Activated naive CD4-positive, alpha-beta T cell treated with anti-CD3 and anti-CD28 coated beads, Interleukin-2, amount 50 U/mL, for 72 hours (primary cell): ENCODE measurements around the gene SERPINA9. TPM values are rescaled to one million over a fixed set of nuclear protein-coding genes. Genes with fewer than 3 reads are reported as not detected.
A peak's percentile ranks its signal among the peaks of the same experiment; 100 is the strongest.
"Not testable (repeated sequence)": the region's sequence is repeated elsewhere in the genome, so short reads cannot be mapped to it uniquely, and the experiment has no call there.

Experiments used
- ATAC-seq, 2 donors: fragments of 150-1000 bp; cut with Tn5 transposase; 2 replicates each; pipeline ENCODE4 v1.10.0; 2021; ENCODE audit warnings: mild to moderate bottlenecking in 2 of 2, moderate library complexity in 2 of 2
- DNase-seq, 2 donors: peaks; one replicate each; pipeline ENCODE4 v3.0.0; 2021 to 2022; ENCODE audit warnings: low spot score in 2 of 2
- H3K27ac Mint-ChIP-seq, 2 donors: one replicate each; pipeline ENCODE4 v1.8.0; 2022; ENCODE audit warnings: mild to moderate bottlenecking in 2 of 2, mixed read lengths in 2 of 2
- H3K36me3 Mint-ChIP-seq, 2 donors: one replicate each; pipeline ENCODE4 v1.8.0; 2022; ENCODE audit warnings: mixed read lengths in 2 of 2
- H3K9me3 Mint-ChIP-seq, 2 donors: one replicate each; pipeline ENCODE4 v1.8.0; 2022; ENCODE audit warnings: mixed read lengths in 2 of 2
- total RNA-seq, 2 donors: library from RNA; stranded (reverse); gene quantifications; one replicate each; pipeline ENCODE4 v1.2.3, GENCODE V29; 2022

Gene SERPINA9
- total RNA-seq, 2 donors from 2014 or later, result not detected

GRCh38 chr14:94498215-94498614 is 22.2 kb upstream of the SERPINA9 start:
- ATAC-seq, result no peak
- Mint-ChIP-seq H3K9me3 (no peaks in the 10 kb centered on the region), H3K36me3 (no peaks in the 10 kb centered on the region), H3K27ac (no peak overlapping the region)
- no peak for DNase-seq

- ATAC-seq, result no peak
- DNase-seq, result no peak
- H3K27ac Mint-ChIP-seq, result no peak overlapping the region
- no peaks in the 10 kb centered on the region for H3K36me3 Mint-ChIP-seq
- H3K9me3 Mint-ChIP-seq, result no peaks in the 10 kb centered on the region
These were observed 18.1 kb upstream of the SERPINA9 start for GRCh38 chr14:94494085-94494484.

- no peak for ATAC-seq
- H3K36me3 Mint-ChIP-seq, result no peaks in the 10 kb centered on the region
- H3K27ac Mint-ChIP-seq, result no peak overlapping the region
- H3K9me3 Mint-ChIP-seq, result no peaks in the 10 kb centered on the region
- no peak for DNase-seq
These were observed 15.5 kb upstream of the SERPINA9 start for GRCh38 chr14:94491511-94491910.

- H3K27ac Mint-ChIP-seq, result no peak overlapping the region
- no peaks in the 10 kb centered on the region for H3K36me3 Mint-ChIP-seq
- H3K9me3 Mint-ChIP-seq, result no peaks in the 10 kb centered on the region
- DNase-seq (no peak), ATAC-seq (no peak)
These were observed 13.3 kb upstream of the SERPINA9 start for GRCh38 chr14:94489336-94489735.

GRCh38 chr14:94486883-94487282 is 10.9 kb upstream of the SERPINA9 start:
- DNase-seq (no peak), ATAC-seq (no peak)
- no peaks in the 10 kb centered on the region for H3K36me3 Mint-ChIP-seq
- no peak overlapping the region for H3K27ac Mint-ChIP-seq
- H3K9me3 Mint-ChIP-seq, result no peaks in the 10 kb centered on the region

- DNase-seq, result peak; percentile 63 to 64
- Mint-ChIP-seq H3K36me3 (no peaks in the 10 kb centered on the region), H3K9me3 (no peaks in the 10 kb centered on the region), H3K27ac (no peak overlapping the region)
- ATAC-seq, result peak; percentile 28 to 72
These were observed 10.2 kb upstream of the SERPINA9 start for GRCh38 chr14:94485944-94486841.

GRCh38 chr14:94484481-94484880 is 8.5 kb upstream of the SERPINA9 start:
- Mint-ChIP-seq H3K27ac (no peak overlapping the region), H3K36me3 (no peaks in the 10 kb centered on the region), H3K9me3 (no peaks in the 10 kb centered on the region)
- DNase-seq, result no peak
- no peak for ATAC-seq

GRCh38 chr14:94483729-94484275 is 7.8 kb upstream of the SERPINA9 start:
- peaks cover 2 to 3% of the 10 kb centered on the region in 2 donors for H3K9me3 Mint-ChIP-seq
- DNase-seq (no peak), ATAC-seq (peak in 1 of 2 donors; percentile 48)
- peak overlapping the region in 1 of 2 donors; percentile 5 for H3K27ac Mint-ChIP-seq
- H3K36me3 Mint-ChIP-seq, result peaks cover 0 to 6% of the 10 kb centered on the region in 2 donors

- H3K27ac Mint-ChIP-seq, result peak overlapping the region in 1 of 2 donors; percentile 5
- H3K36me3 Mint-ChIP-seq, result peaks cover 0 to 8% of the 10 kb centered on the region in 2 donors
- peaks cover 6 to 7% of the 10 kb centered on the region in 2 donors for H3K9me3 Mint-ChIP-seq
- ATAC-seq (no peak), DNase-seq (no peak)
These were observed 7.1 kb upstream of the SERPINA9 start for GRCh38 chr14:94483071-94483451.

GRCh38 chr14:94482132-94483070 is 6.4 kb upstream of the SERPINA9 start:
- not testable (repeated sequence) for ATAC-seq, DNase-seq, H3K36me3 Mint-ChIP-seq
- Mint-ChIP-seq H3K27ac (peak overlapping the region in 1 of 2 donors; percentile 5), H3K9me3 (peaks cover 6 to 13% of the 10 kb centered on the region in 2 donors)

GRCh38 chr14:94481468-94482131 is 5.6 kb upstream of the SERPINA9 start:
- Mint-ChIP-seq H3K9me3 (peaks cover 6 to 16% of the 10 kb centered on the region in 2 donors), H3K27ac (no peak overlapping the region), H3K36me3 (peaks cover 0 to 8% of the 10 kb centered on the region in 2 donors)
- ATAC-seq, result peak in 1 of 2 donors; percentile 35
- DNase-seq, result no peak

GRCh38 chr14:94480809-94481208 is 4.8 kb upstream of the SERPINA9 start:
- ATAC-seq (peak in 1 of 2 donors; percentile 20), DNase-seq (no peak)
- Mint-ChIP-seq H3K36me3 (peaks cover 0 to 8% of the 10 kb centered on the region in 2 donors), H3K9me3 (peaks cover 6 to 16% of the 10 kb centered on the region in 2 donors), H3K27ac (no peak overlapping the region)

- no peak for ATAC-seq
- peaks cover 6 to 16% of the 10 kb centered on the region in 2 donors for H3K9me3 Mint-ChIP-seq
- H3K36me3 Mint-ChIP-seq, result peaks cover 0 to 8% of the 10 kb centered on the region in 2 donors
- H3K27ac Mint-ChIP-seq, result no peak overlapping the region
- DNase-seq, result no peak
These were observed 2.4 kb upstream of the SERPINA9 start for GRCh38 chr14:94478420-94478819.

- no peak for DNase-seq
- peaks cover 6 to 16% of the 10 kb centered on the region in 2 donors for H3K9me3 Mint-ChIP-seq
- ATAC-seq, result no peak
- H3K27ac Mint-ChIP-seq, result no peak overlapping the region
- H3K36me3 Mint-ChIP-seq, result peaks cover 0 to 8% of the 10 kb centered on the region in 2 donors
These were observed 1.4 kb downstream of the SERPINA9 start for GRCh38 chr14:94474581-94475031.

GRCh38 chr14:94473666-94474410 is 2.2 kb downstream of the SERPINA9 start:
- DNase-seq, result no peak
- Mint-ChIP-seq H3K9me3 (peaks cover 4 to 13% of the 10 kb centered on the region in 2 donors), H3K27ac (no peak overlapping the region), H3K36me3 (peaks cover 0 to 3% of the 10 kb centered on the region in 2 donors)
- ATAC-seq, result no peak
